ENCODE data around the gene MYO1E. TPM values are rescaled to one million over a fixed set of nuclear protein-coding genes. Genes with fewer than 3 reads are reported as not detected.

Gene MYO1E
- total RNA-seq, 2 experiments from 2014 or later: 1.5 to 26.5 TPM

DNA sequence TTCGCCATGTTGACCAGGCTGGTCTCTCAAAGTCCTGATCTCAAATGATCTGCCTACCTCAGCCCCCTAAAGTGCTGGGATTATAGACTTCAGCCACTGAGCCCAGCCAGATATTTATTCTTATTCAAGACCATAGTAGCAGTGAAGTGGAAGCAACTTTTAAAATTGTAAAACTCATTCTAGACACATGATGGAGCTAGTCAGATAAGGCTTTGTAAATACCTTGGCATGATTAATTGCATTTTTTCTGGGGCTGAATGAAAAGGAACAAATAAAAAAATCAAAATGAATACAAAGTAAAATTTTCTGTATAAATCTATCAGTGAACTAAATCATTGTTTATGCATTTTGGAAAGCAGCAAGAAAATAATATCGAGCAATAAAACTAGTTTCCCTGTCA lies 4.1 kb upstream of the MYO1E start:
- no TSS peak for BruUV-seq (replicated peaks)
- H3K9me2 ChIP-seq (ENCODE audit: insufficient read depth, low read length): no peaks in the 10 kb centered on the region
- H3K4me3 ChIP-seq (ENCODE audit: low read depth, low read length, poor library complexity, severe bottlenecking): no peak overlapping the region
- no peaks in the 10 kb centered on the region for H4K20me1 ChIP-seq (ENCODE audit: insufficient read depth, low read length)
- H3K27ac ChIP-seq (ENCODE audit: low read depth, low read length, poor library complexity, severe bottlenecking): no peak overlapping the region
- no peaks in the 10 kb centered on the region for H3K79me2 ChIP-seq (ENCODE audit: insufficient read depth, low read depth, low read length)
- H3K4me2 ChIP-seq (ENCODE audit: low read length): peak overlapping the region; percentile 27; the same call in 1 of the 2 replicates
- CTCF ChIA-PET (ENCODE audit: unreplicated experiment): interaction anchor here (0.6 to 2.4 kb wide), 2 partner anchors 37 to 123 kb away, joined by 3 to 10 read pairs; no protein-coding TSS in a partner anchor
- H3K4me1 ChIP-seq (ENCODE audit: insufficient read depth, low read length, poor library complexity, severe bottlenecking): peaks cover 24% of the 10 kb centered on the region
- no peaks in the 10 kb centered on the region for H3K36me3 ChIP-seq (ENCODE audit: insufficient read depth, low read length)
- intact Hi-C loops (cut with micrococcal nuclease; ENCODE audit: unreplicated experiment): loop anchor here (1.0 to 5.0 kb wide), 4 partner anchors 22 to 129 kb away; no protein-coding TSS in a partner anchor
- no peak overlapping the region for H2AFZ ChIP-seq (ENCODE audit: low read length)
- peak; percentile 65 for DNase-seq (ENCODE audit: low spot score)
- TF ChIP-seq, protein P1, sequence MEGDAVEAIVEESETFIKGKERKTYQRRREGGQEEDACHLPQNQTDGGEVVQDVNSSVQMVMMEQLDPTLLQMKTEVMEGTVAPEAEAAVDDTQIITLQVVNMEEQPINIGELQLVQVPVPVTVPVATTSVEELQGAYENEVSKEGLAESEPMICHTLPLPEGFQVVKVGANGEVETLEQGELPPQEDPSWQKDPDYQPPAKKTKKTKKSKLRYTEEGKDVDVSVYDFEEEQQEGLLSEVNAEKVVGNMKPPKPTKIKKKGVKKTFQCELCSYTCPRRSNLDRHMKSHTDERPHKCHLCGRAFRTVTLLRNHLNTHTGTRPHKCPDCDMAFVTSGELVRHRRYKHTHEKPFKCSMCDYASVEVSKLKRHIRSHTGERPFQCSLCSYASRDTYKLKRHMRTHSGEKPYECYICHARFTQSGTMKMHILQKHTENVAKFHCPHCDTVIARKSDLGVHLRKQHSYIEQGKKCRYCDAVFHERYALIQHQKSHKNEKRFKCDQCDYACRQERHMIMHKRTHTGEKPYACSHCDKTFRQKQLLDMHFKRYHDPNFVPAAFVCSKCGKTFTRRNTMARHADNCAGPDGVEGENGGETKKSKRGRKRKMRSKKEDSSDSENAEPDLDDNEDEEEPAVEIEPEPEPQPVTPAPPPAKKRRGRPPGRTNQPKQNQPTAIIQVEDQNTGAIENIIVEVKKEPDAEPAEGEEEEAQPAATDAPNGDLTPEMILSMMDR (conservative IDR thresholded peaks at IDR 0.05; ENCODE audit: low read length): peak; percentile 78
- no peak for TF ChIP-seq EZH2phosphoT487 (IDR thresholded peaks at IDR 0.05; ENCODE audit: borderline replicate concordance, low read depth, low read length)
- H3K9me3 ChIP-seq (ENCODE audit: low read length): no peaks in the 10 kb centered on the region
- POLR2A ChIA-PET: interaction anchor here (4.2 kb wide), 1 partner anchor 34 kb away, joined by 37 read pairs; no protein-coding TSS in a partner anchor

DNA sequence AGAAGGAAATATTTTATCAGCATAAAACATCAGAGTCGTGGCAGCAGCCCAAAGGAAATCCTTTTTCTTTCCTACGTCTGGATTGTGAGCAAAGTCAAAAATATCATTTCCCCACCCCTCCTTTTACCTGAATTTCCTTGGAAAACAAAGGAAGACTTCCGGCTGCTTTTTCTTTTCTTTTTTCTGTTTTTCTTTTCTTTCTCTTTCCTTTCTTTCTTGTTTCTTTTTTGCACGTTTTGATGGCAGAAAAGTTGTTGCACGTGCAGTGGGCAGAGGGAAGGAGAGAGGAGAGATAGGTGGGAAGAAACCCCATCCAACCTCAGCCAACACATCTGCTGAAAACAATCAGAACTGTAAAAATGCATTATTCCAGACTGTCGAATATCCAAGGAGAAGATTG lies 544 bp upstream of the MYO1E start:
- ChIA-PET CTCF (ENCODE audit: unreplicated experiment) (no interaction called here), POLR2A (no interaction called here)
- Histone ChIP-seq H3K4me1 (ENCODE audit: insufficient read depth, low read length, poor library complexity, severe bottlenecking) (peaks cover 27% of the 10 kb centered on the region), H3K9me3 (ENCODE audit: low read length) (no peaks in the 10 kb centered on the region), H3K27ac (ENCODE audit: low read depth, low read length, poor library complexity, severe bottlenecking) (no peak overlapping the region), H2AFZ (ENCODE audit: low read length) (no peak overlapping the region; the same call in 1 of the 2 replicates), H3K9me2 (ENCODE audit: insufficient read depth, low read length) (no peaks in the 10 kb centered on the region), H3K4me3 (ENCODE audit: low read depth, low read length, poor library complexity, severe bottlenecking) (peak overlapping the region; percentile 67), H4K20me1 (ENCODE audit: insufficient read depth, low read length) (no peaks in the 10 kb centered on the region), H3K79me2 (ENCODE audit: insufficient read depth, low read depth, low read length) (no peaks in the 10 kb centered on the region), H3K36me3 (ENCODE audit: insufficient read depth, low read length) (no peaks in the 10 kb centered on the region), H3K4me2 (ENCODE audit: low read length) (peak overlapping the region; percentile 87)
- DNase-seq (ENCODE audit: low spot score): no peak
- TF ChIP-seq, protein P1 (conservative IDR thresholded peaks at IDR 0.05; ENCODE audit: low read length): no peak
- TF ChIP-seq EZH2phosphoT487 (IDR thresholded peaks at IDR 0.05; ENCODE audit: borderline replicate concordance, low read depth, low read length): peak; percentile 38
- intact Hi-C loops (cut with micrococcal nuclease; ENCODE audit: unreplicated experiment): no loop called here
- no TSS peak for BruUV-seq (replicated peaks)

DNA sequence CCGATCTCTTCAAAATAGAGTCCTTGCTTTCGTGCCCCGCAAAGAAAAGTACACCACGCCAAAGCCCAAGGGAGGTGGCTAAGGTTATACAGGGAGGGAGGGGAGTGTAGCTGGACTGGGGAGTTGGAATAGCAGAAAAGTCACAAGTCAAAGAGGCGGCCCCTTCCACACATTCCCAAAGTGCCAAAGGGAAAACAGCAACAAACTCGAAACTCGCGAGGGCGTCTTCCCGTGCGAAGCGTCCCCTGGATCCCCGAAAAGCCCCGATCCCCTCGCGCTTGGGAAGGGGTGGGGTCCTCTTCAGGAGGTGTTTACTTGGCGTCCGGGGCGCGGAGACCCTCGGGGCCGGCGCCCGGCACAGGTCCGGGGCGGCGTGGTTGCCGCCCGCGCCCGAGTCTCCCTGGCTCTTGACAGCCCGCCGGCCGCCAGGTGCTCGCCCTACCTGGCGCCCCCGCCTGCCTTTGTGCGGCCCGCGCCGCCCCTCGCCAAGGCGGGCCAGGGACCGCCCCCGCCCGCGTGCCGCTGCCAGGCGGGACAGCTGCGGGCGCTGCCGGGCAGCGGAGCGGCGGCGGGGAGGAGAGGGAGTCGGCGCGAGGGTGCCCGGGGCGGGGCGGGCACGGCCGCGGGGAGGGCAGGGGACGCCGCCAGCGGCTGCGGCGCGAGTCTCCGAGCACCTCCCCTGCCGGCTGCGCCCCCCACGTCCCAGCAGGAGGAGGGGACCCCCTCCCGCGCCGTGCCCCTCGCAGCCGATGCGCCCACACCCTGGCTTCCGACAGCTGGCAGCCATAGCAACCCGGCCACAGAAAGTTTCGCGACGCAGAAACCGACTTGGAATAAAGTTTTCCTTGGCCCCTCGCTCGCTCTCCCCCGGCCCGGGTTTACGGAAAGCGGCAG lies 966 bp downstream of the MYO1E start:
- H3K4me2 ChIP-seq (ENCODE audit: low read length): peak overlapping the region; percentile 87
- TF ChIP-seq, protein P1 (conservative IDR thresholded peaks at IDR 0.05; ENCODE audit: low read length): no peak
- TF ChIP-seq EZH2phosphoT487 (IDR thresholded peaks at IDR 0.05; ENCODE audit: borderline replicate concordance, low read depth, low read length): peak; percentile 37; the same call in 1 of the 2 replicates
- intact Hi-C loops (cut with micrococcal nuclease; ENCODE audit: unreplicated experiment): no loop called here
- ChIA-PET CTCF (ENCODE audit: unreplicated experiment) (no interaction called here), POLR2A (no interaction called here)
- no peaks in the 10 kb centered on the region for H3K79me2 ChIP-seq (ENCODE audit: insufficient read depth, low read depth, low read length)
- H3K4me3 ChIP-seq (ENCODE audit: low read depth, low read length, poor library complexity, severe bottlenecking): peak overlapping the region; percentile 67
- H3K9me2 ChIP-seq (ENCODE audit: insufficient read depth, low read length): no peaks in the 10 kb centered on the region
- H2AFZ ChIP-seq (ENCODE audit: low read length): no peak overlapping the region; the same call in 1 of the 2 replicates
- DNase-seq (ENCODE audit: low spot score): no peak
- H3K36me3 ChIP-seq (ENCODE audit: insufficient read depth, low read length): no peaks in the 10 kb centered on the region
- H3K27ac ChIP-seq (ENCODE audit: low read depth, low read length, poor library complexity, severe bottlenecking): no peak overlapping the region
- peaks cover 12% of the 10 kb centered on the region for H3K4me1 ChIP-seq (ENCODE audit: insufficient read depth, low read length, poor library complexity, severe bottlenecking)
- no TSS peak for BruUV-seq (replicated peaks)
- no peaks in the 10 kb centered on the region for H4K20me1 ChIP-seq (ENCODE audit: insufficient read depth, low read length)
- H3K9me3 ChIP-seq (ENCODE audit: low read length): no peaks in the 10 kb centered on the region

All from OCI-LY7 (cell line).